ENCODE results near the gene LPA. TPM values are rescaled to one million over a fixed set of nuclear protein-coding genes. Genes with fewer than 3 reads are reported as not detected.
A peak's percentile ranks its signal among the peaks of the same experiment; 100 is the strongest.

LPA gene
- total RNA-seq, 1 donor from 2014 or later = not detected

DNA sequence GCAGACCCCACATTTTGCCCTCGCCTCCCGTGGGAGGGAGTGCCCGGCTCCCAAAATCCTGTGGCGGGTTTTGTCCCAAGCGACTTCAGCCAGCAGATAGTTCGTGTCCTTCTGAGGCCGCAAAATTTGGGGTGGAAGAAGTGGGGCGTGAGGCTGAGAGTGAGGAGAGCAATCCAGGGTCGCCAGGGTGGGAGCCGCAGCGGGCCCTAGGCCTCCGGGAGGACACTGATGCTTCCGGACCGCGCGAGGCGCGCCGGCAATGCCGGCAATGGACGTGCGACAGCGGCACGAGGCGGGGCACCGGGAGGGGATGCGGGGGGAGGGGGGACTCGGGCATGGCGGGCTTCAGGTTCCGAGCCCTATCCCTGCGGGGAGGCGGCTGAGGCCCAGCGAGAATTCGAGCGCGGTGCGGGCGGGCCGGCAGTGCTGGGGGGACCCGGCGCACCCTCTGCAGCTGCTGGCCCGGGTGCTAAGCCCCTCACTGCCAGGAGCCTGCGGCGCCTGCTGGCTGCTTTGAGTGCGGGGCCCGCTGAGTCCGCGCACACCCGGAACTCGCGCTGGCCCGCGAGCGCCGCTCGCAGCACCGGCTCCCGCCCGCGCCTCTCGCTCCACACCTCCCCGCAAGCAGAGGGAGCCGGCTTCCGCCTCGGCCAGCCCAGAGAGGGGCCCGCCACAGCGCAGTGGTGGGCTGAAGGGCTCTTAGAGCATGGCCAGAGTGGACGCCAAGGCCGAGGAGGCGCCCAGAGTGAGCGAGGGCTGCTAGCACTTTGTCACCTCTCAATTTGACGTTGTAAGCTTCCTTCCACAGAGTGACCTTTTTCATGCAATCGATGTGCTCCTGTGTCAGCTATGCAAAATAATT, 143.8 kb downstream of the LPA start:
- Mint-ChIP-seq H3K4me3 (peak overlapping the region; percentile 93), H3K9me3 (no peaks in the 10 kb centered on the region), H3K36me3 (ENCODE audit: low read depth) (peaks cover 2% of the 10 kb centered on the region), H3K4me1 (peaks cover 11% of the 10 kb centered on the region), H3K27ac (peak overlapping the region; percentile 81), H3K27me3 (peaks cover 26% of the 10 kb centered on the region)
- DNase-seq (peak; percentile 73), ATAC-seq (ENCODE audit: low read depth) (peak; percentile 78)
- POLR2A ChIA-PET = interaction anchor here (2.3 kb wide), 1 partner anchor 13 kb away, joined by 6 read pairs; no protein-coding TSS in a partner anchor
- intact Hi-C loops (cut with micrococcal nuclease) = loop anchor here (1.0 kb wide), 3 partner anchors 14 to 854 kb away; no protein-coding TSS in a partner anchor
- CTCF ChIA-PET = interaction anchor here (0.7 to 4.3 kb wide), 10 partner anchors 10 to 853 kb away, joined by 3 to 46 read pairs (median 4); no protein-coding TSS in a partner anchor
- TF ChIP-seq, protein P1, sequence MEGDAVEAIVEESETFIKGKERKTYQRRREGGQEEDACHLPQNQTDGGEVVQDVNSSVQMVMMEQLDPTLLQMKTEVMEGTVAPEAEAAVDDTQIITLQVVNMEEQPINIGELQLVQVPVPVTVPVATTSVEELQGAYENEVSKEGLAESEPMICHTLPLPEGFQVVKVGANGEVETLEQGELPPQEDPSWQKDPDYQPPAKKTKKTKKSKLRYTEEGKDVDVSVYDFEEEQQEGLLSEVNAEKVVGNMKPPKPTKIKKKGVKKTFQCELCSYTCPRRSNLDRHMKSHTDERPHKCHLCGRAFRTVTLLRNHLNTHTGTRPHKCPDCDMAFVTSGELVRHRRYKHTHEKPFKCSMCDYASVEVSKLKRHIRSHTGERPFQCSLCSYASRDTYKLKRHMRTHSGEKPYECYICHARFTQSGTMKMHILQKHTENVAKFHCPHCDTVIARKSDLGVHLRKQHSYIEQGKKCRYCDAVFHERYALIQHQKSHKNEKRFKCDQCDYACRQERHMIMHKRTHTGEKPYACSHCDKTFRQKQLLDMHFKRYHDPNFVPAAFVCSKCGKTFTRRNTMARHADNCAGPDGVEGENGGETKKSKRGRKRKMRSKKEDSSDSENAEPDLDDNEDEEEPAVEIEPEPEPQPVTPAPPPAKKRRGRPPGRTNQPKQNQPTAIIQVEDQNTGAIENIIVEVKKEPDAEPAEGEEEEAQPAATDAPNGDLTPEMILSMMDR (IDR thresholded peaks at IDR 0.05) = no peak

DNA sequence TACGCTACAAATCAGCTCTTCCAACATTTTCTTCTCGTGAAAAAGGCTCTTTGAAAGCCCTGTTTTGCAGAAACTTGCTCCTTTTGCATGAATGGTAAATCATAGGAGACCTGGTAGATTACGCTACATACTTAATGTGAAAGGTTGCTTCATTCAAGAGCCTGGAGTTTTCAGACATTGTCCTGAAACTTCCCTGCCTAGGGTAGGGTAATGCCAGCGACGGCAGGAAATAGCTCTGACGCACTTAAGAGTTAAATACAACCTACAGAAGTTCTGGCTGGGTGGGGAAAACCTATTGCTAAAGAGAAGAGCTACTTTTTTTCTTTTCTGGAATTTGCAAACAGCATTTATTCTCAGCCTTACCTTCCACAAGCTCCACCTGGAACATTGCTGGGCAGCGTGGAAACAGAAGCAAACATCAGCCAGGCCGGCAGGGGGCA, 144.5 kb downstream of the LPA start:
- ChIA-PET CTCF (interaction anchor here (0.7 to 4.3 kb wide), 10 partner anchors 9 to 854 kb away, joined by 3 to 46 read pairs (median 4); no protein-coding TSS in a partner anchor), POLR2A (interaction anchor here (2.3 kb wide), 1 partner anchor 14 kb away, joined by 6 read pairs; no protein-coding TSS in a partner anchor)
- intact Hi-C loops (cut with micrococcal nuclease) = loop anchor here (1.0 kb wide), 3 partner anchors 15 to 855 kb away; no protein-coding TSS in a partner anchor
- Mint-ChIP-seq H3K36me3 (ENCODE audit: low read depth) (peaks cover 2% of the 10 kb centered on the region), H3K27ac (peak overlapping the region; percentile 81), H3K4me3 (peak overlapping the region; percentile 93), H3K4me1 (peaks cover 11% of the 10 kb centered on the region), H3K9me3 (no peaks in the 10 kb centered on the region), H3K27me3 (peaks cover 30% of the 10 kb centered on the region)
- ATAC-seq (ENCODE audit: low read depth) (peak; percentile 71), DNase-seq (no peak)
- TF ChIP-seq, protein P1 (IDR thresholded peaks at IDR 0.05) = peak; percentile 98

DNA sequence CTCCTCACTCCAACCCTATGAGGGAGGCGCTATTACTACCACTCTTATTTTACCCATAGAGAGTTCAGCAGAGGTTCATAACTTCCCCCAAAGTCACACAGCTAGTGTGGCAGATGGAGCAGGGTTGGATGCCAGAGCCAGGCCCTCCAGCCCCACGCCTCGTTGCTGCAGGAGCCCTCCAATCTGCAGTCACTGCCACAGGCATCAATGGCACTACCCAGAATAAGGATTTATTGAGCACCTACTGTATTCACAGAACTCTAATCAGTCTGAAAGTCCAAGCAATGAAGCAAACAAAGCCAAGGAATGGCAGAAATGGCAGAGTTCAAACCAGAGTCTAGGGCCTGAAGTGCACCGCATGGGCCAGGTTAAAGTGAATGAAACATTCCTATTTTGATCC, 144.9 kb downstream of the LPA start:
- intact Hi-C loops (cut with micrococcal nuclease) = no loop called here
- H3K27me3 Mint-ChIP-seq = peaks cover 30% of the 10 kb centered on the region
- H3K9me3 Mint-ChIP-seq = no peaks in the 10 kb centered on the region
- ATAC-seq (ENCODE audit: low read depth) (no peak), DNase-seq (no peak)
- peaks cover 2% of the 10 kb centered on the region for H3K36me3 Mint-ChIP-seq (ENCODE audit: low read depth)
- H3K4me1 Mint-ChIP-seq = peaks cover 11% of the 10 kb centered on the region
- ChIA-PET CTCF (interaction anchor here (0.7 to 4.3 kb wide), 10 partner anchors 9 to 854 kb away, joined by 3 to 46 read pairs (median 4); no protein-coding TSS in a partner anchor), POLR2A (interaction anchor here (2.3 kb wide), 1 partner anchor 15 kb away, joined by 6 read pairs; no protein-coding TSS in a partner anchor)
- H3K4me3 Mint-ChIP-seq = peak overlapping the region; percentile 5
- TF ChIP-seq, protein P1 (IDR thresholded peaks at IDR 0.05) = no peak
- H3K27ac Mint-ChIP-seq = no peak overlapping the region

DNA sequence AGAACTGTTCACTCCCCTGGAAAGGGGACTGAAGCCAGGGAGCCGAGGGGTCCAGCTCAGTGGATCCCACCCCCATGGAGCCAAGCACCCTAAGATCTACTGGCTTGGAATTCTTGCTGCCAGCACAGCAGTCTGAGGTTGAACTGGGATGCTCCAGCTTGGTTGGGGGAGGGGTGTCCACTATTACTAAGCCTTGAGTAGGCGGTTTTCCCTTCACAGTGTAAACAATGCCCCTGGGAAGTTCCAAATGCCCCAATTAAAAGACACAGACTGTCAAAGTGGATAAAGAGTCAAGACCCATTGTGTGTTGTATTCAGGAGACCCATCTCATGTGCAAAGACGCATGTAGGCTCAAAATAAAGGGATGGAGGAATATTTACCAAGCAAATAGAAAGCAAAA, 150.2 kb downstream of the LPA start:
- no peaks in the 10 kb centered on the region for H3K4me1 Mint-ChIP-seq
- POLR2A ChIA-PET = no interaction called here
- intact Hi-C loops (cut with micrococcal nuclease) = no loop called here
- H3K27me3 Mint-ChIP-seq = peaks cover 34% of the 10 kb centered on the region
- no peak for DNase-seq
- H3K27ac Mint-ChIP-seq = no peak overlapping the region
- no peaks in the 10 kb centered on the region for H3K9me3 Mint-ChIP-seq
- H3K36me3 Mint-ChIP-seq (ENCODE audit: low read depth) = no peaks in the 10 kb centered on the region
- ATAC-seq (ENCODE audit: low read depth) = no peak
- TF ChIP-seq, protein P1 (IDR thresholded peaks at IDR 0.05) = no peak
- no peak overlapping the region for H3K4me3 Mint-ChIP-seq
- CTCF ChIA-PET = interaction anchor here (1.1 kb wide), 1 partner anchor 20 kb away, joined by 3 read pairs; no protein-coding TSS in a partner anchor

Data from activated B cell treated with CpG ODN at 0.5 μM for 24 hours (primary cell).